Endothelial cell (in vitro differentiated cells): ENCODE data around the gene RPS27L. TPM values are rescaled to one million over a fixed set of nuclear protein-coding genes. Genes with fewer than 3 reads are reported as not detected.

Experiments used
- DNase-seq: peaks from one replicate; pipeline ENCODE4 v3.0.0; 2021; ENCODE audit warnings: low spot score
- H3K27ac Mint-ChIP-seq: one replicate; pipeline ENCODE4 v1.8.0; 2021; ENCODE audit warnings: mixed read lengths, inconsistent platforms; ENCODE audit not compliant: unreplicated experiment
- H3K27me3 Mint-ChIP-seq: one replicate; pipeline ENCODE4 v1.8.0; 2021; ENCODE audit warnings: mild to moderate bottlenecking, moderate library complexity, mixed read lengths, inconsistent platforms; ENCODE audit not compliant: unreplicated experiment
- H3K36me3 Mint-ChIP-seq: one replicate; pipeline ENCODE4 v1.8.0; 2021; ENCODE audit warnings: mild to moderate bottlenecking, low read depth, mixed read lengths, inconsistent platforms; ENCODE audit not compliant: unreplicated experiment
- H3K4me1 Mint-ChIP-seq: one replicate; pipeline ENCODE4 v1.8.0; 2021; ENCODE audit warnings: mild to moderate bottlenecking, mixed read lengths, inconsistent platforms; ENCODE audit not compliant: unreplicated experiment
- H3K4me3 Mint-ChIP-seq: one replicate; pipeline ENCODE4 v1.8.0; 2021; ENCODE audit warnings: mild to moderate bottlenecking, mixed read lengths, inconsistent platforms; ENCODE audit not compliant: unreplicated experiment
- H3K9me3 Mint-ChIP-seq: one replicate; pipeline ENCODE4 v1.8.0; 2021; ENCODE audit warnings: mixed read lengths, inconsistent platforms; ENCODE audit not compliant: unreplicated experiment
- total RNA-seq: library from RNA; stranded (reverse); fragmentation: NEBNext Ultra II Directional; extraction: Animal tissue kit (Norgen Biotek cat#: 25700); gene quantifications from one replicate; pipeline ENCODE4 v1.2.1, GENCODE V29; 2021; ENCODE audit not compliant: unreplicated experiment
- TF ChIP-seq, protein P1 (sequence below): fragments of 200-600 bp; sonication (generic); IDR thresholded peaks from one replicate; pipeline ENCODE4 v1.5.0; 2021; ENCODE audit warnings: antibody characterized with exemption; ENCODE audit not compliant: unreplicated experiment

RPS27L gene
- total RNA-seq, 1 donor from 2014 or later = 149 TPM

DNA sequence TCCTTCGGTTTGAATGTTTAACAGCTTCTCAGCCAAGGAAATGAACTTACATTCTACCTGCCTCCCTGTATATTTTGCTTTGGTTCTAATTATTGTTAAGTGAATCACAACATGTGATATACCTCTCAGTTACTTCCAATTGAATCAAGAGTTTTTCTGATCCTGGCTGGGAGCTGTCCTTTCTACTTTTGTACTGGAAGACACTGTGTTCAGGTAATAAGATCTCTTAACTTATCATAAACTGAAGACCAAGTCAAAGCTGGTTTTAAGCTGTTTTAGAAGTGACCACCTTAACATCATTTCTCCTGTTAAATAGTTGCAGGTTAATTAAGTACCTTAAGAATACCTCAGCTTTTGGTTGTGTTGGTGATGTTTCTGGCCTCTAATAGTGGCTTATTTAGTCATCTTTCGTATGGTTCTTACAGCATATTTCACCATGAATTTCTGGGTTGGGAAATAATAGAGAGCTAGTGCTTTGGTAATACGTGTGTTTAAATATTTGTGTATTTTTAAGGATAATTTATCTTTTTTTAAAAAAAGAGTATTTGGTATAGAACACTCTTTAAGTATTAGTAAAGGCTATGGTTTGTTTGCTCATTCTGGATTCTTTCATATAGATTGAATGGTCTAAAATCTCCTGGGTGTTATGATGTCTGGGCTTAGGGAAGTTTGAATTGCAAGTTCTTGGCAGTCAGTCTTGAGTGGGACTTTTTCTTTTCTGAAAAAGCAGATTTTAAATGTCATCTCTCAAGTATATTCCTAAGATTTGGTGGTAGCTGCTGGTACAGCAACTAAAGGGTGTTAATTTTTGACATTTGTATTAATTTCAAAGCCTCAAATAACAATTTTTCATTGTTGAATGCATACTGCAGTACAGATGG is 33.7 kb upstream of the RPS27L start:
- no peak overlapping the region for H3K27ac Mint-ChIP-seq
- peaks cover 46% of the 10 kb centered on the region for H3K4me1 Mint-ChIP-seq
- H3K4me3 Mint-ChIP-seq = peak overlapping the region; percentile 93

GRCh38 chr15:63189941-63190768 is 32.9 kb upstream of the RPS27L start:
- Mint-ChIP-seq H3K9me3 (no peaks in the 10 kb centered on the region), H3K27me3 (peaks cover 11% of the 10 kb centered on the region), H3K4me1 (peaks cover 38% of the 10 kb centered on the region), H3K4me3 (peak overlapping the region; percentile 93), H3K36me3 (no peaks in the 10 kb centered on the region), H3K27ac (peak overlapping the region; percentile 67)
- DNase-seq = no peak
- TF ChIP-seq, protein P1, sequence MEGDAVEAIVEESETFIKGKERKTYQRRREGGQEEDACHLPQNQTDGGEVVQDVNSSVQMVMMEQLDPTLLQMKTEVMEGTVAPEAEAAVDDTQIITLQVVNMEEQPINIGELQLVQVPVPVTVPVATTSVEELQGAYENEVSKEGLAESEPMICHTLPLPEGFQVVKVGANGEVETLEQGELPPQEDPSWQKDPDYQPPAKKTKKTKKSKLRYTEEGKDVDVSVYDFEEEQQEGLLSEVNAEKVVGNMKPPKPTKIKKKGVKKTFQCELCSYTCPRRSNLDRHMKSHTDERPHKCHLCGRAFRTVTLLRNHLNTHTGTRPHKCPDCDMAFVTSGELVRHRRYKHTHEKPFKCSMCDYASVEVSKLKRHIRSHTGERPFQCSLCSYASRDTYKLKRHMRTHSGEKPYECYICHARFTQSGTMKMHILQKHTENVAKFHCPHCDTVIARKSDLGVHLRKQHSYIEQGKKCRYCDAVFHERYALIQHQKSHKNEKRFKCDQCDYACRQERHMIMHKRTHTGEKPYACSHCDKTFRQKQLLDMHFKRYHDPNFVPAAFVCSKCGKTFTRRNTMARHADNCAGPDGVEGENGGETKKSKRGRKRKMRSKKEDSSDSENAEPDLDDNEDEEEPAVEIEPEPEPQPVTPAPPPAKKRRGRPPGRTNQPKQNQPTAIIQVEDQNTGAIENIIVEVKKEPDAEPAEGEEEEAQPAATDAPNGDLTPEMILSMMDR = no peak

More for the DNA sequence above, 33.7 kb upstream of the RPS27L start:
- TF ChIP-seq, protein P1 = no peak
- no peak for DNase-seq
- Mint-ChIP-seq H3K36me3 (no peaks in the 10 kb centered on the region), H3K27me3 (peaks cover 12% of the 10 kb centered on the region), H3K9me3 (no peaks in the 10 kb centered on the region)

DNA sequence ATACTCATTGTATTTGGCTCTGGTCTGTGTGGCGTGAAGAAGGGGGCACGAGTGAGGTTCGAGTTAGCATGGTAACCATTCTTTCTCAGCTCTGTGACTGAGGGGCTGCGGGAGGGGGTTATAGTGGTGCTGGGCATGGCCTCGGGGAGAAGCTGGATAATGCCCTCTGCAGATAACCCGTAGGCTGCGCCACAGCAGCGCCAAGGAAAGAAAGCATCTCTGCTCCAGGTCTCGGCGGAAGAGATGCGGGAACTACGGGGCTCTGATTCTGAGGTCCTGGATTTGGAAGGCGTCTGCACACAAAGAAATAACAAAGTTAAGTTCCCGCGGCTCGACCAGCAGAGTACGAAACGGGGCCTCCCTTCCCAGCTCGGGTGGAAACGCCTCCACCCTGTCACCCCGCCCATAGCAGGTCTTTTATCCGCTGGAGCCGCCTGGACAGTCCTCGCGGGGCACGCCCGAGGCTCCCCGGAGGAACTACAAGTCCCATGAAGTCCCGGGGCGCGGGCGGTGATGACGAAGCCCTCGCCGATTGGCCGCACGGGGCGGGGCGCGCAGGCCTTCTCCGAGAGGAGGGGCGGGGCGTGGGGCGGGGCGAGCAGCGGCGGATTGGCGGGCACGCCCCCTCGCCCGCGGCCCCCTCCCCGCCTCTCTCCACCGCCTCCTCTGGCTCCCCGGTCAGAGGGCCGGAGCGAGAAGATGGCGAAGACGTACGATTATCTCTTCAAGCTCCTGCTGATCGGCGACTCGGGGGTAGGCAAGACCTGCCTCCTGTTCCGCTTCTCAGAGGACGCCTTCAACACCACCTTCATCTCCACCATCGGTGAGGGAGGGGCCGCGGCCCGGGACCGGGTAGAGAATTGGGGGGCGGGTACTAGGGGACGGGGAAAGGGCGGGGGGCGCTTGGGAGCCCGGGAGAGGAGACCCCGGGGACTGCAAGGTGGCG is 31.9 kb upstream of the RPS27L start, which contains the start of gene RAB8B:
Gene RAB8B, plus strand, starts transcription at position 681 of the 946 bp plus-strand sequence. Its CDS starts 19 bp downstream, at position 700.
- peak within 1 kb of the TSS; percentile 95 for H3K4me3 Mint-ChIP-seq
- peak; percentile 100 for DNase-seq
- peaks cover 31% of the 10 kb centered on the region for H3K4me1 Mint-ChIP-seq
- TF ChIP-seq, protein P1 = no peak
- no peaks in the 10 kb centered on the region for H3K36me3 Mint-ChIP-seq
- peak within 1 kb of the TSS; percentile 67 for H3K27ac Mint-ChIP-seq
- no peaks in the 10 kb centered on the region for H3K9me3 Mint-ChIP-seq
- H3K27me3 Mint-ChIP-seq = peaks cover 11% of the 10 kb centered on the region

DNA sequence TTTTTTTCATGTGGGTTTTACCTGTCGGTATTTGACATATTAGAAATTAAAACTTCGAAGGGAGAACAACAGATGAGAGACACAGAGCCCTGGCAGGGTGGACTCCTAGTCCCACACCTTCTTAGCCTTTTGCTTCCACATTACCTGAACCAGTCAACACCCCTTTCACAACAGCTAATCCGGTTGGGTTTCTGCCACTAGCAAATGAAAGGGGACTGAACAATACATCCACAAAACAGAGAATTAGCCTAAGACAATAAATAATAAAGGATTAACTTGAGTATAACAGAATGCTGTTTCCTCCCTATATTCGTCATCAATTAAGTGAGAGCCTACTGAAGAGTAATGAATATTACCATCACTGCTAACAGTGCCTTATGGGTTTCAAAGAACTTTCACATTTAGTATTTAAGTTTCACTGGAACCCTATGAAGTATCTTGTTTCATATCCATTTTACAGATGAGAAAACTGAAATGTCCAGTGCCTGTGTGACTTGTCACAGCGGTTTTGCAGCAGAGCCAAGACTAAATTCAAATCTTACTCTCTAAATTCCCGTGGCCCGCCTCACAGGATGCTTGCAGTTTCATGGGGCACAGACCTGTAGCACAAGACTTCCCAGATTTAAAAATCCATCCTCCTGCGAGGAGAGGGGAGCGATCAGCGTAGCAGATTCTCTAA is 31.1 kb upstream of the RPS27L start:
- peaks cover 26% of the 10 kb centered on the region for H3K4me1 Mint-ChIP-seq
- H3K27ac Mint-ChIP-seq = peak overlapping the region; percentile 53
- no peak for DNase-seq
- no peaks in the 10 kb centered on the region for H3K36me3 Mint-ChIP-seq
- H3K27me3 Mint-ChIP-seq = peaks cover 11% of the 10 kb centered on the region
- peak overlapping the region; percentile 95 for H3K4me3 Mint-ChIP-seq
- no peaks in the 10 kb centered on the region for H3K9me3 Mint-ChIP-seq
- TF ChIP-seq, protein P1 = no peak
